IMR-90 (cell line): ENCODE data around the gene RPL41. TPM values are rescaled to one million over a fixed set of nuclear protein-coding genes. Genes with fewer than 3 reads are reported as not detected.

Experiments used
- ATAC-seq: fragments of 200-7000 bp; cut with Tn5 transposase; 2 replicates; pipeline ENCODE4 v1.9.1; 2020; ENCODE audit warnings: low read depth, mild to moderate bottlenecking, moderate library complexity
- BruUV-seq: library from RNA; stranded (reverse); fragments of 400-500 nt; replicated peaks from 2 replicates; lab custom pipeline; 2021; lab: Mats Ljungman, UMichigan
- CTCF ChIA-PET: fragments of 300-600 bp; formaldehyde crosslinking; extraction: SDS; loops from one replicate; lab custom pipeline; 2021; ENCODE audit warnings: antibody characterized with exemption; lab: Yijun Ruan, JAX
- POLR2A ChIA-PET: fragments of 300-600 bp; sonication (Branson Sonifier 250); formaldehyde crosslinking; loops from one replicate; lab custom pipeline; 2022; ENCODE audit warnings: antibody characterized with exemption; ENCODE audit not compliant: unreplicated experiment; lab: Charles Lee
- DNase-seq: peaks from one replicate; pipeline ENCODE4 v3.0.0; 2013
- H2AFZ ChIP-seq: replicated peaks from 2 replicates; pipeline ENCODE3; 2013; ENCODE audit warnings: low read length, mild to moderate bottlenecking; ENCODE audit not compliant: poor library complexity
- H2AK5ac ChIP-seq: 2 replicates; pipeline ENCODE4 v1.6.1; 2013; ENCODE audit warnings: low read depth, low read length, inconsistent platforms
- H2AK9ac ChIP-seq: replicated peaks from 2 replicates; pipeline ENCODE3; 2013; ENCODE audit warnings: mild to moderate bottlenecking, low read depth, low read length, moderate library complexity; ENCODE audit not compliant: poor library complexity
- H2BK120ac ChIP-seq: 2 replicates; pipeline ENCODE4 v1.6.1; 2013; ENCODE audit warnings: low read depth, low read length, inconsistent platforms
- H2BK15ac ChIP-seq: 3 replicates; pipeline ENCODE4 v1.6.1; 2013; ENCODE audit warnings: low read depth, low read length, inconsistent platforms
- H2BK20ac ChIP-seq: 2 replicates; pipeline ENCODE4 v1.6.1; 2013; ENCODE audit warnings: low read depth, mild to moderate bottlenecking, inconsistent platforms, low read length, moderate library complexity
- H2BK5ac ChIP-seq: 2 replicates; pipeline ENCODE4 v1.6.1; 2013; ENCODE audit warnings: mild to moderate bottlenecking, low read depth, low read length, inconsistent platforms; ENCODE audit not compliant: poor library complexity, severe bottlenecking
- H3K14ac ChIP-seq: replicated peaks from 2 replicates; pipeline ENCODE4 v1.6.1; 2013; ENCODE audit warnings: low read depth, low read length, inconsistent platforms
- H3K18ac ChIP-seq: 2 replicates; pipeline ENCODE4 v1.6.1; 2013; ENCODE audit warnings: low read depth, low read length, control low read depth
- H3K23ac ChIP-seq: 2 replicates; pipeline ENCODE4 v1.6.1; 2013; ENCODE audit warnings: low read depth, low read length, inconsistent platforms
- H3K27ac ChIP-seq: 2 replicates; pipeline ENCODE4 v1.5.1; 2013; ENCODE audit warnings: mild to moderate bottlenecking, control low read depth, low read length; ENCODE audit not compliant: insufficient read depth
- H3K27me3 ChIP-seq: 2 replicates; pipeline ENCODE4 v1.6.1; 2013; ENCODE audit warnings: low read length; ENCODE audit not compliant: control insufficient read depth, insufficient read depth
- H3K36me3 ChIP-seq: 2 replicates; pipeline ENCODE4 v1.6.1; 2013; ENCODE audit warnings: low read length, mixed read lengths; ENCODE audit not compliant: control insufficient read depth, insufficient read depth
- H3K4ac ChIP-seq: 2 replicates; pipeline ENCODE4 v1.6.1; 2013; ENCODE audit warnings: low read depth, low read length, inconsistent platforms
- H3K4me1 ChIP-seq: 2 replicates; pipeline ENCODE4 v1.6.1; 2013; ENCODE audit warnings: low read length, mixed read lengths; ENCODE audit not compliant: control insufficient read depth, insufficient read depth
- H3K4me2 ChIP-seq: 2 replicates; pipeline ENCODE4 v1.6.1; 2013; ENCODE audit warnings: low read depth, mild to moderate bottlenecking, control low read depth, low read length, moderate library complexity
- H3K4me3 ChIP-seq: 2 replicates; pipeline ENCODE4 v1.5.1; 2013; ENCODE audit warnings: low read depth, mild to moderate bottlenecking, control low read depth, low read length, moderate library complexity; ENCODE audit not compliant: insufficient read depth
- H3K56ac ChIP-seq: 2 replicates; pipeline ENCODE4 v1.6.1; 2013; ENCODE audit warnings: low read length, inconsistent platforms; ENCODE audit not compliant: insufficient read depth; ENCODE audit errors: extremely low read depth
- H3K79me1 ChIP-seq, 2 experiments: 2 replicates each; pipeline ENCODE4 v1.6.1; 2013; ENCODE audit warnings: low read length in 2 of 2, inconsistent platforms in 1 of 2, low read depth in 1 of 2
- H3K9ac ChIP-seq: 2 replicates; pipeline ENCODE4 v1.6.1; 2013; ENCODE audit warnings: low read depth, low read length, control low read depth
- H3K9me1 ChIP-seq: 2 replicates; pipeline ENCODE4 v1.6.1; 2013; ENCODE audit warnings: low read length, inconsistent platforms; ENCODE audit not compliant: insufficient read depth
- H3K9me3 ChIP-seq: 2 replicates; pipeline ENCODE4 v1.6.1; 2013; ENCODE audit warnings: low read length; ENCODE audit not compliant: control insufficient read depth, insufficient read depth
- H4K20me1 ChIP-seq: 2 replicates; pipeline ENCODE4 v1.6.1; 2013; ENCODE audit warnings: low read length, inconsistent platforms; ENCODE audit not compliant: insufficient read depth
- H4K5ac ChIP-seq: 2 replicates; pipeline ENCODE4 v1.6.1; 2013; ENCODE audit warnings: mild to moderate bottlenecking, low read depth, low read length, control low read depth
- H4K8ac ChIP-seq, 2 experiments: 2 replicates each; pipeline ENCODE4 v1.6.1; 2013; ENCODE audit warnings: low read depth in 2 of 2, low read length in 2 of 2, control low read depth in 1 of 2, inconsistent platforms in 1 of 2
- H4K91ac ChIP-seq: 2 replicates; pipeline ENCODE4 v1.6.1; 2013; ENCODE audit warnings: low read depth, low read length, inconsistent platforms; ENCODE audit not compliant: insufficient read depth
- BHLHE40 ChIP-seq: fragments of 150-350 bp; IDR thresholded peaks from 2 replicates; pipeline ENCODE4 v1.6.1; 2016; ENCODE audit warnings: mild to moderate bottlenecking, low read depth, low read length
- CEBPB ChIP-seq: IDR thresholded peaks from 2 replicates; pipeline ENCODE4 v1.6.1; 2012; ENCODE audit warnings: low read depth, low read length, improper control_type of control experiment
- CHD1 ChIP-seq: IDR thresholded peaks from 2 replicates; pipeline ENCODE4 v1.6.1; 2012; ENCODE audit warnings: low read depth, low read length, improper control_type of control experiment
- ELK1 ChIP-seq: fragments of 150-350 bp; IDR thresholded peaks from 2 replicates; pipeline ENCODE4 v1.6.1; 2016; ENCODE audit warnings: low read depth, mild to moderate bottlenecking, low read length, moderate library complexity, borderline replicate concordance
- FOS ChIP-seq: fragments of 150-350 bp; IDR thresholded peaks from 2 replicates; pipeline ENCODE4 v1.6.1; 2016; ENCODE audit warnings: low read depth, low read length
- MAFK ChIP-seq: IDR thresholded peaks from 2 replicates; pipeline ENCODE4 v1.6.1; 2012; ENCODE audit warnings: low read depth, low read length, improper control_type of control experiment
- MAZ ChIP-seq: IDR thresholded peaks from 2 replicates; pipeline ENCODE4 v1.6.1; 2012; ENCODE audit warnings: low read depth, mild to moderate bottlenecking, low read length, improper control_type of control experiment, moderate library complexity, borderline replicate concordance
- NFE2L2 ChIP-seq: fragments of 150-350 bp; IDR thresholded peaks from 2 replicates; pipeline ENCODE4 v1.6.1; 2016; ENCODE audit warnings: low read depth, mild to moderate bottlenecking, low read length
- RAD21 ChIP-seq: IDR thresholded peaks from 2 replicates; pipeline ENCODE4 v1.6.1; 2012; ENCODE audit warnings: low read length, improper control_type of control experiment
- RCOR1 ChIP-seq: IDR thresholded peaks from 2 replicates; pipeline ENCODE4 v1.6.1; 2012; ENCODE audit warnings: mild to moderate bottlenecking, low read length, improper control_type of control experiment; ENCODE audit not compliant: insufficient replicate concordance
- RFX5 ChIP-seq: IDR thresholded peaks from 2 replicates; pipeline ENCODE4 v1.8.0; 2012; ENCODE audit warnings: low read depth, mild to moderate bottlenecking, low read length, moderate library complexity
- USF2 ChIP-seq: fragments of 150-350 bp; IDR thresholded peaks from 2 replicates; pipeline ENCODE4 v1.6.1; 2017; ENCODE audit warnings: mild to moderate bottlenecking, antibody characterized with exemption, low read length, low read depth
- WGBS, 2 experiments: methylation state at CpG; one replicate each; pipeline versions ENCODE4 v1.1.5 to v1.1.7; 2013; ENCODE audit warnings: missing lambda C conversion rate in 2 of 2; ENCODE audit not compliant: insufficient read length in 1 of 2; ENCODE audit errors: extremely low coverage in 2 of 2; 5-methylcytosine and 5-hydroxymethylcytosine counted together
- dilution Hi-C: fragments of 300-500 bp; cut with HindIII; formaldehyde crosslinking; loops from one replicate; pipeline ENCODE4 v1.14.3; 2018; ENCODE audit warnings: low sequenced_read_pairs; ENCODE audit not compliant: unreplicated experiment
- in situ Hi-C: fragments of 300-500 bp; cut with MboI; formaldehyde crosslinking; loops from 3 replicates; pipeline ENCODE4 v1.14.3; 2019; ENCODE audit warnings: low sequenced_read_pairs, inconsistent platforms, mixed read lengths
- intact Hi-C: fragments of 100-400 bp; cut with micrococcal nuclease; formaldehyde crosslinking; loops from 2 replicates; pipeline ENCODE4 v1.10.0; 2022
- polyA plus RNA-seq, 3 experiments: library from polyadenylated mRNA; depleted of rRNA; stranded (reverse); fragments of >200 nt; gene quantifications; 2 replicates each; pipeline ENCODE4 v1.2.3, GENCODE V29; 2012; ENCODE audit warnings: low replicate concordance in 1 of 3
- total RNA-seq: library from RNA; depleted of rRNA; stranded (reverse); fragments of >200 nt; gene quantifications from 2 replicates; pipeline ENCODE4 v1.2.3, GENCODE V29; 2012

Gene RPL41
- total and polyA plus RNA-seq, 2 of the 4 experiments (the other 2 are of a cell fraction) = 1,119 to 9,394 TPM

- peak; percentile 0; the same call in 1 of the 2 replicates for ATAC-seq
- peak overlapping the region; percentile 12 to 85 for H4K8ac ChIP-seq
- in situ Hi-C loops = no loop called here
- peak overlapping the region; percentile 85 for H2AFZ ChIP-seq
- H4K20me1 ChIP-seq = peaks cover 7% of the 10 kb centered on the region
- peak overlapping the region; percentile 56 for H3K4me3 ChIP-seq
- H3K79me1 ChIP-seq = peaks cover 9 to 58% of the 10 kb centered on the region in 2 experiments; a peak in 3 of 4 replicates
- H3K9me1 ChIP-seq = no peaks in the 10 kb centered on the region
- no peak for DNase-seq
- H2BK20ac ChIP-seq = no peak overlapping the region
- no peaks in the 10 kb centered on the region for H3K9me3 ChIP-seq
- H3K56ac ChIP-seq = peak overlapping the region; percentile 13; the same call in 1 of the 2 replicates
- peak overlapping the region; percentile 76 for H2AK5ac ChIP-seq
- H3K14ac ChIP-seq = peak overlapping the region; percentile 20
- H2BK120ac ChIP-seq = 0 out of 2 replicates have a peak overlapping the region, but pooled peaks have one; percentile 3
- H4K5ac ChIP-seq = peak overlapping the region; percentile 45
- peak overlapping the region; percentile 77 for H3K23ac ChIP-seq
- peak overlapping the region; percentile 26; the same call in 1 of the 2 replicates for H4K91ac ChIP-seq
- 5% methylated on average over 6 of the region's 13 CpGs; no CpG with 5 or more reads in 1 of the 2 experiments for WGBS, 2 experiments
- H3K4me1 ChIP-seq = peaks cover 7% of the 10 kb centered on the region
- peaks cover 16% of the 10 kb centered on the region for H3K36me3 ChIP-seq
- peak overlapping the region; percentile 59 for H3K9ac ChIP-seq
- no peak overlapping the region for H2BK15ac ChIP-seq
- peak overlapping the region; percentile 50 for H3K27ac ChIP-seq
- H3K18ac ChIP-seq = 0 out of 2 replicates have a peak overlapping the region, but pooled peaks have one; percentile 14
- BruUV-seq = no TSS peak
- peak overlapping the region; percentile 65 for H3K4ac ChIP-seq
- H2AK9ac ChIP-seq = peak overlapping the region; percentile 78
- intact Hi-C loops = loop anchor here (1.0 to 2.0 kb wide), 6 partner anchors 40 to 140 kb away; partner anchors contain the start of genes ANKRD52, MYL6, NABP2 and SMARCC2
- no peaks in the 10 kb centered on the region for H3K27me3 ChIP-seq
- ChIA-PET POLR2A (interaction anchor here (0.5 to 1.5 kb wide), 7 partner anchors 9 to 1201 kb away, joined by 3 to 8 read pairs (median 3); partner anchors contain the start of genes ESYT1 and SMARCC2), CTCF (interaction anchor here (0.7 to 3.9 kb wide), 4 partner anchors 9 to 72 kb away, joined by 3 to 27 read pairs (median 4); partner anchors contain the start of genes ESYT1 and SMARCC2)
- dilution Hi-C loops = no loop called here
- peak overlapping the region; percentile 99 for H3K4me2 ChIP-seq
- TF ChIP-seq USF2 (no peak), ELK1 (no peak), RFX5 (no peak), RAD21 (no peak), MAZ (no peak), CHD1 (no peak), FOS (no peak), RCOR1 (no peak), MAFK (no peak), CEBPB (no peak), NFE2L2 (no peak), BHLHE40 (no peak)
- peak overlapping the region; percentile 58 for H2BK5ac ChIP-seq
These were observed 2.4 kb downstream of the RPL41 start for GRCh38 chr12:56118688-56119357.
